HEK293 (cell line): ENCODE measurements around the gene VWA5B1.
A peak's percentile ranks its signal among the peaks of the same experiment; 100 is the strongest.

Source experiments
- CTCF ChIA-PET: fragments of 350-600 bp; formaldehyde crosslinking; extraction: SDS; loops from one replicate; lab custom pipeline; 2021; ENCODE audit warnings: antibody characterized with exemption; lab: Yijun Ruan, JAX
- POLR2A ChIA-PET: fragments of 300-600 bp; formaldehyde crosslinking; extraction: SDS; loops from one replicate; lab custom pipeline; 2020; ENCODE audit warnings: antibody characterized with exemption, inconsistent platforms; lab: Yijun Ruan, JAX
- H3K27ac ChIP-seq: fragments of 200-500 bp; sonication (Bioruptor generic); 2 replicates; pipeline ENCODE4 v1.5.1; 2014; ENCODE audit warnings: low read depth, low read length, control low read depth, inconsistent platforms; ENCODE audit errors: extremely low read depth
- H3K36me3 ChIP-seq, 2 experiments: fragments of 200-500 bp in 1 of 2; sonication (Bioruptor generic) in 1 of 2; 1 replicate in 1 of 2; 2 replicates in 1 of 2; pipeline ENCODE4 v1.5.1; 2014 to 2017; ENCODE audit warnings: inconsistent platforms in 2 of 2, low read length in 2 of 2; ENCODE audit not compliant: control insufficient read depth in 2 of 2, insufficient read depth in 1 of 2
- H3K4me1 ChIP-seq: fragments of 200-500 bp; sonication (Bioruptor generic); 2 replicates; pipeline ENCODE4 v1.5.1; 2014; ENCODE audit warnings: mild to moderate bottlenecking, low read length, inconsistent platforms; ENCODE audit not compliant: control insufficient read depth, insufficient read depth
- H3K4me3 ChIP-seq: 2 replicates; pipeline ENCODE4 v1.5.1; 2011; ENCODE audit warnings: low read depth, mild to moderate bottlenecking, control low read depth, low read length, moderate library complexity
- H3K9me3 ChIP-seq: fragments of 200-500 bp; sonication (Bioruptor generic); 2 replicates; pipeline ENCODE4 v1.5.1; 2014; ENCODE audit warnings: low read depth, low read length, inconsistent platforms; ENCODE audit not compliant: control insufficient read depth, insufficient read depth
- GFI1B ChIP-seq: fragments of 450-650 bp; formaldehyde crosslinking; IDR thresholded peaks from 2 replicates; pipeline ENCODE4 v1.5.1; 2016; ENCODE audit warnings: missing biosample characterization, missing genetic modification characterization
- GLIS1 ChIP-seq: fragments of 450-650 bp; formaldehyde crosslinking; IDR thresholded peaks from 2 replicates; pipeline ENCODE4 v1.5.1; 2016; ENCODE audit warnings: missing biosample characterization, missing genetic modification characterization
- HOXC10 ChIP-seq: sonication (generic); formaldehyde crosslinking; IDR thresholded peaks from 2 replicates; pipeline ENCODE4 v1.8.1; 2023; ENCODE audit warnings: mild to moderate bottlenecking, missing genetic modification reagents
- KLF8 ChIP-seq: fragments of 450-650 bp; formaldehyde crosslinking; IDR thresholded peaks from 2 replicates; pipeline ENCODE4 v1.5.1; 2016; ENCODE audit warnings: missing biosample characterization, missing genetic modification characterization
- PRDM10 ChIP-seq: fragments of 450-650 bp; formaldehyde crosslinking; IDR thresholded peaks from 2 replicates; pipeline ENCODE4 v1.5.1; 2016; ENCODE audit warnings: missing biosample characterization, missing genetic modification characterization
- REPIN1 ChIP-seq: fragments of 450-650 bp; formaldehyde crosslinking; IDR thresholded peaks from 2 replicates; pipeline ENCODE4 v1.5.1; 2017; ENCODE audit warnings: missing biosample characterization, missing genetic modification characterization, low read depth
- SETDB1 ChIP-seq: IDR thresholded peaks from one replicate; pipeline ENCODE4 v1.6.1; 2017; ENCODE audit warnings: mild to moderate bottlenecking, low read length, moderate library complexity, mixed read lengths; ENCODE audit not compliant: insufficient read length
- ZEB2 ChIP-seq: fragments of 450-650 bp; formaldehyde crosslinking; IDR thresholded peaks from 2 replicates; pipeline ENCODE4 v1.5.1; 2016; ENCODE audit warnings: missing biosample characterization, missing genetic modification characterization
- ZFP37 ChIP-seq: fragments of 450-650 bp; formaldehyde crosslinking; IDR thresholded peaks from 2 replicates; pipeline ENCODE4 v1.5.1; 2016; ENCODE audit warnings: missing biosample characterization, missing genetic modification characterization
- ZFP69B ChIP-seq: fragments of 450-650 bp; formaldehyde crosslinking; IDR thresholded peaks from 2 replicates; pipeline ENCODE4 v1.5.1; 2016; ENCODE audit warnings: missing biosample characterization, missing genetic modification characterization
- ZNF19 ChIP-seq: fragments of 450-650 bp; formaldehyde crosslinking; IDR thresholded peaks from 2 replicates; pipeline ENCODE4; 2016; ENCODE audit warnings: missing biosample characterization, missing genetic modification characterization, low read depth
- ZNF24 ChIP-seq: fragments of 450-650 bp; formaldehyde crosslinking; IDR thresholded peaks from 2 replicates; pipeline ENCODE4 v1.5.1; 2016; ENCODE audit warnings: missing biosample characterization, missing genetic modification characterization
- ZNF266 ChIP-seq: fragments of 450-650 bp; formaldehyde crosslinking; IDR thresholded peaks from 2 replicates; pipeline ENCODE4 v1.5.1; 2016; ENCODE audit warnings: missing biosample characterization, missing genetic modification characterization, low read depth
- ZNF639 ChIP-seq: fragments of 450-650 bp; formaldehyde crosslinking; IDR thresholded peaks from 2 replicates; pipeline ENCODE4 v1.5.1; 2016; ENCODE audit warnings: missing biosample characterization, missing genetic modification characterization
- ZSCAN16 ChIP-seq: fragments of 450-650 bp; formaldehyde crosslinking; IDR thresholded peaks from 2 replicates; pipeline ENCODE4 v1.5.1; 2016; ENCODE audit warnings: missing biosample characterization, missing genetic modification characterization
- ZSCAN4 ChIP-seq: fragments of 450-650 bp; formaldehyde crosslinking; IDR thresholded peaks from 2 replicates; pipeline ENCODE4 v1.5.1; 2017; ENCODE audit warnings: missing biosample characterization, missing genetic modification characterization
- TF ChIP-seq, protein P1 (sequence below): fragments of 450-650 bp; formaldehyde crosslinking; IDR thresholded peaks from 2 replicates; pipeline ENCODE4 v1.5.1; 2017; ENCODE audit warnings: missing biosample characterization, missing genetic modification characterization
- TF ChIP-seq, protein P2 (sequence below): fragments of 450-650 bp; formaldehyde crosslinking; IDR thresholded peaks from 2 replicates; pipeline ENCODE4 v1.5.1; 2016; ENCODE audit warnings: missing biosample characterization, missing genetic modification characterization

Gene VWA5B1

GRCh38 chr1:20275319-20275925 is 15.3 kb upstream of the VWA5B1 start (continued):
- no peak for TF ChIP-seq ZSCAN4 (tag by site-specific recombination)

GRCh38 chr1:20276485-20277159 is 14.1 kb upstream of the VWA5B1 start:
- TF ChIP-seq ZNF24 (tag by site-specific recombination) (no peak), ZSCAN16 (tag by site-specific recombination) (no peak), ZEB2 (tag by site-specific recombination) (no peak), ZNF266 (tag by site-specific recombination) (no peak), ZFP69B (tag by site-specific recombination) (no peak), HOXC10 (CRISPR knock-in tag) (no peak)
- TF ChIP-seq, protein P1, sequence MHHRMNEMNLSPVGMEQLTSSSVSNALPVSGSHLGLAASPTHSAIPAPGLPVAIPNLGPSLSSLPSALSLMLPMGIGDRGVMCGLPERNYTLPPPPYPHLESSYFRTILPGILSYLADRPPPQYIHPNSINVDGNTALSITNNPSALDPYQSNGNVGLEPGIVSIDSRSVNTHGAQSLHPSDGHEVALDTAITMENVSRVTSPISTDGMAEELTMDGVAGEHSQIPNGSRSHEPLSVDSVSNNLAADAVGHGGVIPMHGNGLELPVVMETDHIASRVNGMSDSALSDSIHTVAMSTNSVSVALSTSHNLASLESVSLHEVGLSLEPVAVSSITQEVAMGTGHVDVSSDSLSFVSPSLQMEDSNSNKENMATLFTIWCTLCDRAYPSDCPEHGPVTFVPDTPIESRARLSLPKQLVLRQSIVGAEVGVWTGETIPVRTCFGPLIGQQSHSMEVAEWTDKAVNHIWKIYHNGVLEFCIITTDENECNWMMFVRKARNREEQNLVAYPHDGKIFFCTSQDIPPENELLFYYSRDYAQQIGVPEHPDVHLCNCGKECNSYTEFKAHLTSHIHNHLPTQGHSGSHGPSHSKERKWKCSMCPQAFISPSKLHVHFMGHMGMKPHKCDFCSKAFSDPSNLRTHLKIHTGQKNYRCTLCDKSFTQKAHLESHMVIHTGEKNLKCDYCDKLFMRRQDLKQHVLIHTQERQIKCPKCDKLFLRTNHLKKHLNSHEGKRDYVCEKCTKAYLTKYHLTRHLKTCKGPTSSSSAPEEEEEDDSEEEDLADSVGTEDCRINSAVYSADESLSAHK: no peak
- Histone ChIP-seq H3K4me3 (no peak overlapping the region), H3K27ac (no peak overlapping the region), H3K4me1 (no peaks in the 10 kb centered on the region), H3K9me3 (no peaks in the 10 kb centered on the region), H3K36me3 (no peaks in the 10 kb centered on the region)
- ChIA-PET CTCF (no interaction called here), POLR2A (no interaction called here)

DNA sequence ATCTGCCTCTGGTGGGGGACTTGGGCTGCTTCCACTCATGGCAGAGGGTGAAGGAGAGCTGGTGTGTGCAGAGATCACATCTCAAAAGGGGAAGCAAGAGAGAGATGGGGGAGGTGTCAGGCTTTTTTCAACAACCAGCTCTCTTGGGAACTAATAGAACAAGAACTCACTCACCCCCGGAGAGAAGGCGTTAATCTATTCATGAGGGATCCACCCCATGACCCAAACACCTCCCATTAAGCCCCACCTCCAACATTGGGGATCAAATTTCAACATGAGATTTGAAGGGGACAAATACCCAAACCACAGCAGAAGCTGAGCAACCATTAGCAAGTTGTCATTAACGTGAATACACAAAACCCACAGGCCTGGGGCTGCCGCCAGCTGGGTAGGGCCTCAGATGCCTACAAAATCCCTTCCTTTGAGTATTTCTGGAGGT is 12.0 kb upstream of the VWA5B1 start:
- ChIA-PET POLR2A (no interaction called here), CTCF (no interaction called here)
- Histone ChIP-seq H3K4me1 (no peaks in the 10 kb centered on the region), H3K36me3 (no peaks in the 10 kb centered on the region), H3K27ac (no peak overlapping the region), H3K9me3 (no peaks in the 10 kb centered on the region), H3K4me3 (no peak overlapping the region)
- TF ChIP-seq REPIN1 (tag by site-specific recombination): no peak
- TF ChIP-seq PRDM10: peak; percentile 59

DNA sequence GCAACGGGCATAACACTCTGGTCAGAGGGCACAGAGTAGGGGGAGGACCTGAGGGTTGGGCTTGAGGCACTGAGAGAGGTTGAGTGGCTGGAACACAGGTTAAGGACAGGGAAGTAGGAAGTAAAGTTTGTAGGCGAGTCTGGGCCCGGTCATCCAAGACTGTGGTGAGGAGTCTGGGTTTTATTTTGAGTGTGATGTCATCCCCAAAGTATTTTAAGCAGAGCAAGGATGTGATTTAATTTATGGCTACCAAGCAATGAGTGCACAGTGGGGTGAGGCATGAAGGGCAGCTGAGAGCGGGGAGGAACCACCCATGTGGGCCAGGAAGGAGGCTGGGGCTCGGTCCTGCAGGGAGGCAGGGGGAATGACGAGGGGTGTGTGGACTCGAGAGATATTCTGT is 11.2 kb upstream of the VWA5B1 start:
- no peaks in the 10 kb centered on the region for H3K4me1 ChIP-seq
- no peak overlapping the region for H3K4me3 ChIP-seq
- no peaks in the 10 kb centered on the region for H3K36me3 ChIP-seq
- CTCF ChIA-PET: no interaction called here
- no peak overlapping the region for H3K27ac ChIP-seq
- H3K9me3 ChIP-seq: no peaks in the 10 kb centered on the region
- POLR2A ChIA-PET: no interaction called here
- TF ChIP-seq GFI1B: 0 out of 2 replicates have a peak, but pooled peaks have one; percentile 23
- 0 out of 2 replicates have a peak, but pooled peaks have one; percentile 43 for TF ChIP-seq ZFP37 (tag by site-specific recombination)
- TF ChIP-seq KLF8 (tag by site-specific recombination): peak; percentile 45; the same call in 1 of the 2 replicates
- TF ChIP-seq ZNF19 (tag by site-specific recombination): no peak
- 0 out of 2 replicates have a peak, but pooled peaks have one; percentile 9 for TF ChIP-seq GLIS1 (tag by site-specific recombination)
- peak; percentile 70 for TF ChIP-seq SETDB1
- TF ChIP-seq, protein P2, sequence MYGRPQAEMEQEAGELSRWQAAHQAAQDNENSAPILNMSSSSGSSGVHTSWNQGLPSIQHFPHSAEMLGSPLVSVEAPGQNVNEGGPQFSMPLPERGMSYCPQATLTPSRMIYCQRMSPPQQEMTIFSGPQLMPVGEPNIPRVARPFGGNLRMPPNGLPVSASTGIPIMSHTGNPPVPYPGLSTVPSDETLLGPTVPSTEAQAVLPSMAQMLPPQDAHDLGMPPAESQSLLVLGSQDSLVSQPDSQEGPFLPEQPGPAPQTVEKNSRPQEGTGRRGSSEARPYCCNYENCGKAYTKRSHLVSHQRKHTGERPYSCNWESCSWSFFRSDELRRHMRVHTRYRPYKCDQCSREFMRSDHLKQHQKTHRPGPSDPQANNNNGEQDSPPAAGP (tag by site-specific recombination): peak; percentile 64; the same call in 1 of the 2 replicates
- TF ChIP-seq ZNF639 (tag by site-specific recombination): 0 out of 2 replicates have a peak, but pooled peaks have one; percentile 29
